B cell (primary cell): ENCODE data around the gene RAPGEF1. TPM values are rescaled to one million over a fixed set of nuclear protein-coding genes. Genes with fewer than 3 reads are reported as not detected.

Source experiments
- ATAC-seq: fragments of 200-7000 bp; cut with Tn5 transposase; one replicate; pipeline ENCODE4 v1.10.0; 2021; ENCODE audit warnings: low read depth, mild to moderate bottlenecking, moderate number of reproducible peaks, moderate library complexity
- CTCF ChIA-PET: fragments of 350-600 bp; sonication (Branson Sonifier 250); formaldehyde crosslinking; loops from one replicate; lab custom pipeline; 2021; ENCODE audit warnings: antibody characterized with exemption, inconsistent platforms; lab: Charles Lee
- POLR2A ChIA-PET: fragments of 350-600 bp; sonication (Branson Sonifier 250); formaldehyde crosslinking; loops from one replicate; lab custom pipeline; 2021; ENCODE audit warnings: antibody characterized with exemption; lab: Charles Lee
- DNase-seq: peaks from one replicate; pipeline ENCODE4 v3.0.0; 2013
- H2AFZ ChIP-seq: 2 replicates; pipeline ENCODE4 v1.6.1; 2012; ENCODE audit warnings: mild to moderate bottlenecking, low read depth, low read length; ENCODE audit not compliant: insufficient read depth, poor library complexity, severe bottlenecking
- H3K27ac ChIP-seq, 2 donors: 1 replicate in 1 of 2; 2 replicates in 1 of 2; pipeline ENCODE4 v1.5.1; 2012 to 2013; ENCODE audit warnings: low read length in 2 of 2, mild to moderate bottlenecking in 2 of 2, moderate library complexity in 1 of 2
- H3K27me3 ChIP-seq, 4 experiments: fragments of 200-600 bp in 1 of 4; sonication (generic) in 1 of 4; replicated peaks in 1 of 4; 1 replicate in 2 of 4; 2 replicates in 2 of 4; pipeline versions ENCODE4 v1.6.1 to v1.7.0; 2013 to 2016; ENCODE audit warnings: low read length in 3 of 4, mild to moderate bottlenecking in 2 of 4, mixed read lengths in 1 of 4, moderate library complexity in 1 of 4; ENCODE audit not compliant: insufficient read depth in 4 of 4, control insufficient read depth in 3 of 4; ENCODE audit errors: control extremely low read depth in 1 of 4
- H3K36me3 ChIP-seq, 2 experiments: replicated peaks in 1 of 2; 1 replicate in 1 of 2; 2 replicates in 1 of 2; pipeline versions ENCODE4 v1.6.1 to v1.7.1; 2013; ENCODE audit warnings: low read length in 1 of 2; ENCODE audit not compliant: insufficient read depth in 2 of 2, control insufficient read depth in 1 of 2; ENCODE audit errors: control extremely low read depth in 1 of 2, extremely low read depth in 1 of 2
- H3K4me1 ChIP-seq, 2 donors: fragments of 200-600 bp in 1 of 2; sonication (generic) in 1 of 2; 1 replicate in 1 of 2; 2 replicates in 1 of 2; pipeline versions ENCODE4 v1.5.1 to v1.6.1; 2013 to 2017; ENCODE audit warnings: low read length in 2 of 2; ENCODE audit not compliant: control insufficient read depth in 2 of 2, insufficient read depth in 2 of 2
- H3K4me2 ChIP-seq: replicated peaks from 2 replicates; pipeline ENCODE3; 2012; ENCODE audit warnings: mild to moderate bottlenecking, low read depth, low read length; ENCODE audit not compliant: poor library complexity, severe bottlenecking
- H3K4me3 ChIP-seq, 5 experiments: fragments of 200-600 bp in 1 of 5; sonication (generic) in 1 of 5; 1 replicate in 3 of 5; 2 replicates in 2 of 5; pipeline versions ENCODE4 v1.5.1 to v1.7.0; 2011 to 2016; ENCODE audit warnings: low read length in 4 of 5, mild to moderate bottlenecking in 4 of 5, low read depth in 2 of 5, control low read depth in 1 of 5, moderate library complexity in 1 of 5; ENCODE audit not compliant: insufficient read depth in 1 of 5; ENCODE audit errors: control extremely low read depth in 1 of 5, extremely low read depth in 1 of 5
- H3K79me2 ChIP-seq: fragments of 200-600 bp; sonication (generic); one replicate; pipeline ENCODE4 v1.6.0; 2016; ENCODE audit warnings: low read length; ENCODE audit not compliant: control insufficient read depth, insufficient read depth
- H3K9ac ChIP-seq: fragments of 200-600 bp; sonication (generic); 2 replicates; pipeline ENCODE4 v1.6.1; 2017; ENCODE audit warnings: mild to moderate bottlenecking, low read length, moderate library complexity
- H3K9me3 ChIP-seq, 3 donors: one replicate each; pipeline versions ENCODE4 v1.6.1 to v1.7.1; 2013; ENCODE audit warnings: low read length in 2 of 3; ENCODE audit not compliant: control insufficient read depth in 2 of 3, insufficient read depth in 1 of 3; ENCODE audit errors: control extremely low read depth in 1 of 3
- H4K20me1 ChIP-seq: 2 replicates; pipeline ENCODE4 v1.6.0; 2012; ENCODE audit warnings: mild to moderate bottlenecking, low read length; ENCODE audit not compliant: insufficient read depth, control insufficient read depth, poor library complexity, severe bottlenecking
- H3K27ac Mint-ChIP-seq: one replicate; pipeline ENCODE4 v1.8.0; 2021; ENCODE audit warnings: mixed read lengths
- H3K27me3 Mint-ChIP-seq: one replicate; pipeline ENCODE4 v1.8.0; 2021; ENCODE audit warnings: mixed read lengths
- H3K4me1 Mint-ChIP-seq: one replicate; pipeline ENCODE4 v1.8.0; 2021; ENCODE audit warnings: mixed read lengths
- H3K4me3 Mint-ChIP-seq: one replicate; pipeline ENCODE4 v1.8.0; 2021; ENCODE audit warnings: mixed read lengths
- H3K9me3 Mint-ChIP-seq: one replicate; pipeline ENCODE4 v1.8.0; 2022; ENCODE audit warnings: mixed read lengths; ENCODE audit not compliant: insufficient read depth
- EZH2 ChIP-seq: IDR thresholded peaks from 2 replicates; pipeline ENCODE4 v1.6.1; 2012; ENCODE audit warnings: borderline replicate concordance, low read depth, mild to moderate bottlenecking, moderate library complexity, low read length; ENCODE audit not compliant: insufficient read depth, poor library complexity, severe bottlenecking
- WGBS: methylation state at CpG from one replicate; pipeline ENCODE4 v1.1.5; 2013; ENCODE audit warnings: missing lambda C conversion rate; ENCODE audit not compliant: insufficient coverage; 5-methylcytosine and 5-hydroxymethylcytosine counted together
- intact Hi-C: fragments of 100-400 bp; cut with micrococcal nuclease; formaldehyde crosslinking; loops from one replicate; pipeline ENCODE4 v1.10.0; 2022
- polyA plus RNA-seq: library from polyadenylated mRNA; depleted of rRNA; stranded (reverse); fragments of >200 nt; gene quantifications from 2 replicates; pipeline ENCODE4 v1.2.3, GENCODE V29; 2012
- total RNA-seq, 2 donors: library from RNA; stranded (reverse); fragments of 120-200 nt in 1 of 2; gene quantifications; 1 replicate in 1 of 2; 2 replicates in 1 of 2; pipeline versions ENCODE4 v1.2.3 to v1.2.4, GENCODE V29; 2013 to 2022
- TF ChIP-seq, protein P1 (sequence below): fragments of 200-600 bp; IDR thresholded peaks from one replicate; pipeline ENCODE4 v1.8.0; 2022; ENCODE audit warnings: antibody characterized with exemption, mild to moderate bottlenecking

Gene RAPGEF1
- total and polyA plus RNA-seq, 2 donors (not counting 1 experiment from before 2014, with no cell fraction given), result 134 to 447 TPM

DNA sequence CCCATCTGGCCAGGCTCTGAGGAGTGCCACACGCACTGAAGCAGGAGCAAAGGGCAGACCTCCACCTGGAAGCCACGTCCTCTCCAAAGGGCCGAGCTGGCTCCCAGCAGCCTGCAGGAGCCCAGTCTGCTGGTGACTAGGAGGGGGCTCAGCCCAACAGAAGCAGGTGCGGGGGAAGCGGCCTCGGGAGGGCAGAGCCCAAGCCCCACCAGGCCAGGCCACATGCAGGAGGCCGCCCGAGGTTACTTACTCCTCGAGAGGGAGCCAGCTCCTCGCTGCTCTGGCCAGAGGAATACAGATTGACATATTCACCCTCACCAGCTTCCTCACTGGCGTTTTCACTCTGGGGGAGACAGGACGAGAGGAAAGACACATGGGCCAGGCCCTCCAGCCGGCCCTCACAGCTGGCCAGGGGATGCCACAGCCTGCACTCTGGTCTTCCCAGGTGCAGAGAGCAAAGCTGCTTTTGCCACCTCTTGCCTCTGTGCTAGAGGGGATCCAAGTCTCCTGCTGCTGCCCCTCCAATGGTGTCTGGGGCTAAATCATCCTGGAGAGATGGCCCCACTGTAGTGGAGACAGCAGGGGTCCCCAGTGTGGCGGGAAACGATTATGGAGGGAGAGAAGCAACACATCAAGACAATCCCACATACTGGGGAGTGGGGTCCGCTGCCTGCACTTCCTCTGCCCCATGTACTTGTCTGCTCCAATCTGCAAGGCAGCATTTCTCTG, 136.0 kb downstream of the RAPGEF1 start:
- POLR2A ChIA-PET, result interaction anchor here (0.7 kb wide), 1 partner anchor 192 kb away, joined by 4 read pairs; no protein-coding TSS in a partner anchor
- peaks cover 17 to 78% of the 10 kb centered on the region in 2 experiments for H3K36me3 ChIP-seq
- H3K27ac Mint-ChIP-seq, result peak overlapping the region; percentile 20
- no peaks in the 10 kb centered on the region for H3K27me3 Mint-ChIP-seq
- no peak overlapping the region for H3K9ac ChIP-seq
- no peaks in the 10 kb centered on the region for H3K9me3 ChIP-seq
- WGBS, result 97% methylated on average over 14 of the region's 16 CpGs
- no peak overlapping the region for H3K4me3 ChIP-seq
- H3K27me3 ChIP-seq, result no peaks in the 10 kb centered on the region
- no peak overlapping the region for H3K4me2 ChIP-seq
- peaks cover 61% of the 10 kb centered on the region for H3K79me2 ChIP-seq
- peaks cover 3% of the 10 kb centered on the region for H3K4me1 Mint-ChIP-seq
- DNase-seq, result no peak
- peaks cover 70% of the 10 kb centered on the region for H4K20me1 ChIP-seq
- TF ChIP-seq EZH2, result no peak
- no peak overlapping the region for H2AFZ ChIP-seq
- CTCF ChIA-PET, result interaction anchor here (0.6 to 21.7 kb wide), 4 partner anchors 13 to 1611 kb away, joined by 3 to 263 read pairs (median 6); partner anchors contain the start of gene RAPGEF1
- no peak for ATAC-seq
- intact Hi-C loops, result no loop called here
- no peak overlapping the region for H3K27ac ChIP-seq
- H3K4me3 Mint-ChIP-seq, result no peak overlapping the region
- H3K9me3 Mint-ChIP-seq, result no peaks in the 10 kb centered on the region
- no peaks in the 10 kb centered on the region for H3K4me1 ChIP-seq

DNA sequence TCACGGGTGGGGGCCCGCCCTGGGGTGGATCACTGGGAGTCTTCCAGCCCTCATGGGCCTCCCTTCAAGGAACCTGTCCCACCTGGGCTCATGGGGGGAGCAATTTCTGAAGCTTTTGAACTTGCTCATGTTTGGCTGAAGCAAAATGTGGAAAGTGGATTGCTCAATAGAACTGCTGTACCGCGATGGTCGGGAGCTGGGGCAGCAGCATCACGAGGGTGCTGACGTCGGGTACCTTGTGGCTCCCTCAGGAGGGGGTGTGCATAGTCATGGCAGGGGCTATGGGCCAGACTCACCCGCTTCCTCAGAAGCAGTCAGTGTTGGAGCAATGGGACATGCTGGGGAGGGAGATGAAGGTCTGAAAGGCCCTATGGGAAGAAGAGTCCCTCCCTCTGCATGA, 136.7 kb downstream of the RAPGEF1 start:
- Histone ChIP-seq H3K4me2 (no peak overlapping the region), H2AFZ (no peak overlapping the region), H4K20me1 (peaks cover 68% of the 10 kb centered on the region), H3K4me3 (no peak overlapping the region), H3K36me3 (peaks cover 15 to 77% of the 10 kb centered on the region in 2 experiments), H3K27ac (no peak overlapping the region), H3K9ac (no peak overlapping the region), H3K9me3 (no peaks in the 10 kb centered on the region), H3K27me3 (no peaks in the 10 kb centered on the region), H3K79me2 (peaks cover 60% of the 10 kb centered on the region), H3K4me1 (no peaks in the 10 kb centered on the region)
- TF ChIP-seq, protein P1, sequence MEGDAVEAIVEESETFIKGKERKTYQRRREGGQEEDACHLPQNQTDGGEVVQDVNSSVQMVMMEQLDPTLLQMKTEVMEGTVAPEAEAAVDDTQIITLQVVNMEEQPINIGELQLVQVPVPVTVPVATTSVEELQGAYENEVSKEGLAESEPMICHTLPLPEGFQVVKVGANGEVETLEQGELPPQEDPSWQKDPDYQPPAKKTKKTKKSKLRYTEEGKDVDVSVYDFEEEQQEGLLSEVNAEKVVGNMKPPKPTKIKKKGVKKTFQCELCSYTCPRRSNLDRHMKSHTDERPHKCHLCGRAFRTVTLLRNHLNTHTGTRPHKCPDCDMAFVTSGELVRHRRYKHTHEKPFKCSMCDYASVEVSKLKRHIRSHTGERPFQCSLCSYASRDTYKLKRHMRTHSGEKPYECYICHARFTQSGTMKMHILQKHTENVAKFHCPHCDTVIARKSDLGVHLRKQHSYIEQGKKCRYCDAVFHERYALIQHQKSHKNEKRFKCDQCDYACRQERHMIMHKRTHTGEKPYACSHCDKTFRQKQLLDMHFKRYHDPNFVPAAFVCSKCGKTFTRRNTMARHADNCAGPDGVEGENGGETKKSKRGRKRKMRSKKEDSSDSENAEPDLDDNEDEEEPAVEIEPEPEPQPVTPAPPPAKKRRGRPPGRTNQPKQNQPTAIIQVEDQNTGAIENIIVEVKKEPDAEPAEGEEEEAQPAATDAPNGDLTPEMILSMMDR, result no peak
- TF ChIP-seq EZH2, result no peak
- 95% methylated on average over 9 of the region's 9 CpGs for WGBS
- no peak overlapping the region for H3K27ac Mint-ChIP-seq
- no peak for DNase-seq
- H3K4me1 Mint-ChIP-seq, result peaks cover 3% of the 10 kb centered on the region
- ChIA-PET CTCF (interaction anchor here (0.9 to 21.7 kb wide), 2 partner anchors 12 to 141 kb away, joined by 4 to 263 read pairs; partner anchors contain the start of gene RAPGEF1), POLR2A (no interaction called here)
- H3K4me3 Mint-ChIP-seq, result no peak overlapping the region
- ATAC-seq, result no peak
- no peaks in the 10 kb centered on the region for H3K9me3 Mint-ChIP-seq
- H3K27me3 Mint-ChIP-seq, result no peaks in the 10 kb centered on the region
- intact Hi-C loops, result no loop called here
